ENCODE data around the gene REG3G. TPM values are rescaled to one million over a fixed set of nuclear protein-coding genes. Genes with fewer than 3 reads are reported as not detected.

Gene REG3G
- total RNA-seq, 4 donors from 2014 or later = not detected

DNA sequence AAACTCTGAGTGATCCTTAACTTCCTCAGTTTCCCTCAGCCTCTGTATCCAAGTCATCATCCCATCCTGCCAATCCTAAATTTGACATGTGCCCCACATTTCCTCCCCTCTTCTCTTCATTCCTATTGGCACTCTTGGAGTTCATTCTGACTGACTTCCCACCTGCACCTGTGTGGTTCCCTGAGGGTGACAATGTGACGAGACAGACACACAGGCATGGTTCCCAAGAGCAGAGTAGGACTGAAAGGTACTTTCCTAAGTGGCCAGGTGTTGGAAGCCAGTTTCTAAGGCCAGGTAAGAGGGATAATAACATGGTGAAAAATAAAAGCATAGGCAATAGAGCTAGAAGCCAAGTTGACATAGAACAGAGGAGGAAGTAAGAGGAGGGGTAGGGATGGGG lies 24.2 kb upstream of the REG3G start:
- DNase-seq (ENCODE audit: low spot score in 2 of 2) = no peak
- WGBS, 2 donors = 65 to 68% methylated on average over 1 of the region's 1 CpG
- intact Hi-C loops (cut with DNase I; ENCODE audit: low total_unique reads) = no loop called here
- TF ChIP-seq, protein P1, sequence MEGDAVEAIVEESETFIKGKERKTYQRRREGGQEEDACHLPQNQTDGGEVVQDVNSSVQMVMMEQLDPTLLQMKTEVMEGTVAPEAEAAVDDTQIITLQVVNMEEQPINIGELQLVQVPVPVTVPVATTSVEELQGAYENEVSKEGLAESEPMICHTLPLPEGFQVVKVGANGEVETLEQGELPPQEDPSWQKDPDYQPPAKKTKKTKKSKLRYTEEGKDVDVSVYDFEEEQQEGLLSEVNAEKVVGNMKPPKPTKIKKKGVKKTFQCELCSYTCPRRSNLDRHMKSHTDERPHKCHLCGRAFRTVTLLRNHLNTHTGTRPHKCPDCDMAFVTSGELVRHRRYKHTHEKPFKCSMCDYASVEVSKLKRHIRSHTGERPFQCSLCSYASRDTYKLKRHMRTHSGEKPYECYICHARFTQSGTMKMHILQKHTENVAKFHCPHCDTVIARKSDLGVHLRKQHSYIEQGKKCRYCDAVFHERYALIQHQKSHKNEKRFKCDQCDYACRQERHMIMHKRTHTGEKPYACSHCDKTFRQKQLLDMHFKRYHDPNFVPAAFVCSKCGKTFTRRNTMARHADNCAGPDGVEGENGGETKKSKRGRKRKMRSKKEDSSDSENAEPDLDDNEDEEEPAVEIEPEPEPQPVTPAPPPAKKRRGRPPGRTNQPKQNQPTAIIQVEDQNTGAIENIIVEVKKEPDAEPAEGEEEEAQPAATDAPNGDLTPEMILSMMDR (IDR thresholded peaks at IDR 0.05) = no peak
- TF ChIP-seq POLR2A (IDR thresholded peaks at IDR 0.05) = no peak
- H3K4me3 ChIP-seq (ENCODE audit: low read depth, poor library complexity, severe bottlenecking) = no peak overlapping the region

DNA sequence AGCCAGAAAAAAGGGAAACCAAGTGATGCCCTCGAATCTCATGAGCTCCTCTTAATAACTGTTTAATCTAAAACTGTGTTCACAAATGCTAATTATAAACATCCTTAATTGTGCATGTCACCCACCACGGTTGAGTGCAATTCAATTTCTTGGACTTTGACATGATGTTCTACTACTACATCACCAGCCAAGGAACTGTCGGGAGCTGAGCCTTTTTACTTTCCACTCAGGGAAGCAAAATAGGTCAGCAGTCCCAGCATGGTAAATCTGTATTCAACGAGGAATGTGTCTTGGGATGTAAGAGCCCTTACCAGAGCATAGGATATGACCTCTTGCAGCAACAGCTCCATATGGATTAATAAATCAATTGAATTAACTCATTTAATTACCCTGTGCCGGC lies 20.8 kb upstream of the REG3G start:
- WGBS, 2 donors = 43 to 48% methylated on average over 5 of the region's 5 CpGs
- DNase-seq (ENCODE audit: low spot score in 2 of 2) = no peak
- TF ChIP-seq, protein P1 (IDR thresholded peaks at IDR 0.05) = no peak
- no peak for TF ChIP-seq POLR2A (IDR thresholded peaks at IDR 0.05)
- H3K4me3 ChIP-seq (ENCODE audit: low read depth, poor library complexity, severe bottlenecking) = no peak overlapping the region
- intact Hi-C loops (cut with DNase I; ENCODE audit: low total_unique reads) = no loop called here

DNA sequence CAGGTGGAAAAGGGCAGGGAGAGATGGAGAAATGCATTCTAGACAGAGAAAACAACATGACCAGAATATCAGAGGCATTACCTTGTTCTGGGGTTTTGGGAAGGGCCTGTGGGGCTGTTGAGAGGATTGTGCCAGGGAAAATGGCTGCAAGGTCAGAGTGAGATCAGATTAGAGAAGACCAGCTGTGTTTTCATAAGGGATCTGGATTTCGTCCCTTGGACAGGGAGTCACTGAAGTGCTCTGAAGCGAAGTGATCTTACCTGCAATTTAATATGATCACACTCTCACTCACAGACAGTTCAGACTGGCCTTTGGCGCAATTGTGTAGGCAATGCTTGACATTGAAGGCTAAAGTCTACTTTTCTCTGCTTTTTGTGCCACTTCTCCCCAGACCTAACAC lies 20.3 kb upstream of the REG3G start:
- no peak for TF ChIP-seq POLR2A (IDR thresholded peaks at IDR 0.05)
- TF ChIP-seq, protein P1 (IDR thresholded peaks at IDR 0.05) = no peak
- 69 to 71% methylated on average over 3 of the region's 3 CpGs for WGBS, 2 donors
- no peak overlapping the region for H3K4me3 ChIP-seq (ENCODE audit: low read depth, poor library complexity, severe bottlenecking)
- no peak for DNase-seq (ENCODE audit: low spot score in 2 of 2)
- intact Hi-C loops (cut with DNase I; ENCODE audit: low total_unique reads) = no loop called here

DNA sequence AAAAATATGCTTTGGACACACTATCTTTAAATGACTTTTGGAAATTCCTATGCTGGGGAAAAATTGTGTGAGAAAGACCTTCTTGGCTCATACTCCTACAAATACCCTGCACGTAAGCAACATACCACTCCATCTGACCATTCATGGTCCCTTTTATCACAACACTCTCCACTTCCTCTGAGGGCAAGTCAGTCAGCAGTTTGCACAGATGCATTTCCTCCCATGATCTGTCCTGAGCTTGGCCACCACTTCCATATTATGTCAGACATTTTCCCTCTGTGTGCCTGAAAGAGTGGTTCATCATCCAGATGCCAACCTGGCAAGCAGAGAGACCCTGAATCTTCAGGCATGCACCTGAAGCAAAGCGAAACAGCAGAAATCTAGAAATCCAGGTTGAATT lies 16.1 kb upstream of the REG3G start:
- TF ChIP-seq, protein P1 (IDR thresholded peaks at IDR 0.05) = no peak
- TF ChIP-seq POLR2A (IDR thresholded peaks at IDR 0.05) = no peak
- DNase-seq (ENCODE audit: low spot score in 2 of 2) = no peak
- 77 to 81% methylated on average over 2 of the region's 2 CpGs for WGBS, 2 donors
- H3K4me3 ChIP-seq (ENCODE audit: low read depth, poor library complexity, severe bottlenecking) = no peak overlapping the region
- intact Hi-C loops (cut with DNase I; ENCODE audit: low total_unique reads) = no loop called here

DNA sequence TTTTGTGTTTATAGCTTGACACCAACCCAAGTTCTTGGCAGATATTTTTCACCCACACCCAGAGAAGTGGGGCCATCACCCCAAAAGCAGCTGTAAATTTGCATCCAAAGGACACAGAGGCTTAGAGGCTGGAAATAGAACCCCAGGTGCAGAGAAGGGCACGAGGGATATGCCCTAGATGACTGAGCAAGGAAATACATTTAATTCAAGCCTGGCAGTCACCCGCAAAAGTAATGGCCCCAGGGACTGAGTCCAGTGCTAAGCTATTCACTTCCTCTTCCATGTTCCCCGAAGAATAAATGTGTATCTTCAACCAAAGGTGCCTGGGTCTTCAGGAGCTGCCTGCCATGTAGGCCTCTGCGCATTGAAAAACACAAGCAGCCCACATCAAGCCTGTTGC lies 14.0 kb upstream of the REG3G start:
- DNase-seq (ENCODE audit: low spot score in 2 of 2) = no peak
- H3K4me3 ChIP-seq (ENCODE audit: low read depth, poor library complexity, severe bottlenecking) = no peak overlapping the region
- WGBS, 2 donors = 46 to 68% methylated on average over 4 of the region's 4 CpGs
- intact Hi-C loops (cut with DNase I; ENCODE audit: low total_unique reads) = no loop called here
- TF ChIP-seq, protein P1 (IDR thresholded peaks at IDR 0.05) = no peak
- TF ChIP-seq POLR2A (IDR thresholded peaks at IDR 0.05) = no peak

DNA sequence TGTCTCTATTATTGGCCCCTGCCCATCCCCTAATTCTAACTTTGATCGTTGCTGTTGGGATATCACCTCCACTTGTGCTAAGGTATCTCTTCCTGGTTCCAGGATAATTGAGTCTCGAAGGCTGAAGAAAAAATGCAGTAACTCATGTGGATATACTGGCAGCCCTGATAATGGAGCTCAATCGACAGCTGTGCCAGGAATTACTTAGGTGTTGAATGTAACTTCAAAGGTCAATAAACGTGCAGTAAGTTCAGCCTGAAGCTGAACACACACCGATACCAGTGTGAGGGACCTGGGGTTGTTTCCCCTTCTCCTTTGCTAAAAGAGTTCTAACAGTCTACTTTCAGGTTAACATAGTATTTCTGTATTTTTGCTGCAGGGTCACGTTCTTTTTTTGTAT lies 11.9 kb upstream of the REG3G start:
- intact Hi-C loops (cut with DNase I; ENCODE audit: low total_unique reads) = no loop called here
- H3K4me3 ChIP-seq (ENCODE audit: low read depth, poor library complexity, severe bottlenecking) = no peak overlapping the region
- TF ChIP-seq, protein P1 (IDR thresholded peaks at IDR 0.05) = no peak
- TF ChIP-seq POLR2A (IDR thresholded peaks at IDR 0.05) = no peak
- 35 to 40% methylated on average over 6 of the region's 6 CpGs for WGBS, 2 donors
- no peak for DNase-seq (ENCODE audit: low spot score in 2 of 2)

Data from lower leg skin (tissue), 4 donors.